H1 (cell line): ENCODE results near the gene AMN1. TPM values are rescaled to one million over a fixed set of nuclear protein-coding genes. Genes with fewer than 3 reads are reported as not detected.

ENCODE experiments used
- BRCA1 ChIP-seq: IDR thresholded peaks from 2 replicates; pipeline ENCODE4 v1.6.1; 2012; ENCODE audit warnings: low read depth, low read length, improper control_type of control experiment
- HDAC6 ChIP-seq: IDR thresholded peaks from one replicate; pipeline ENCODE4 v1.7.1; 2012; ENCODE audit warnings: low read depth, mild to moderate bottlenecking, inconsistent platforms, low read length, moderate library complexity
- KDM5A ChIP-seq: fragments of 200-600 bp; IDR thresholded peaks from 2 replicates; pipeline ENCODE4 v1.7.1; 2012; ENCODE audit warnings: mild to moderate bottlenecking, low read length, inconsistent platforms, mixed read lengths
- RAD21 ChIP-seq, 2 experiments: IDR thresholded peaks in 1 of 2; conservative IDR thresholded peaks in 1 of 2; 2 replicates each; pipeline ENCODE4 v1.6.1; 2011; ENCODE audit warnings: low read depth in 2 of 2, low read length in 2 of 2, improper control_type of control experiment in 1 of 2, inconsistent platforms in 1 of 2, mild to moderate bottlenecking in 1 of 2, moderate library complexity in 1 of 2
- SP2 ChIP-seq: IDR thresholded peaks from 2 replicates; pipeline ENCODE4 v1.6.1; 2012; ENCODE audit warnings: mild to moderate bottlenecking, low read length, inconsistent platforms
- polyA plus RNA-seq, 7 experiments: library from polyadenylated mRNA; depleted of rRNA in 3 of 7; stranded (reverse) in 5 of 7; unstranded in 2 of 7; fragments of >200 nt in 5 of 7; fragments of 200-250 nt in 2 of 7; gene quantifications; 1 replicate in 5 of 7; 2 replicates in 1 of 7; 4 replicates in 1 of 7; pipeline versions ENCODE4 v1.2.1 to v1.2.3, GENCODE V29; 2011 to 2013; ENCODE audit warnings: missing spikeins in 2 of 7, mixed read lengths in 2 of 7
- total RNA-seq: library from RNA; stranded (reverse); fragmentation: NEBNext Ultra II Directional; extraction: Animal tissue kit (Norgen Biotek cat#: 25700); gene quantifications from 2 replicates; pipeline ENCODE4 v1.2.1, GENCODE V29; 2021
- TF ChIP-seq, protein P1 (sequence below): fragments of 300-600 bp; sonication (generic); IDR thresholded peaks from 2 replicates; pipeline ENCODE4 v1.7.1; 2012; ENCODE audit warnings: low read length, moderate library complexity, mild to moderate bottlenecking, inconsistent platforms; ENCODE audit not compliant: insufficient replicate concordance
- TF ChIP-seq, protein P2 (sequence below): IDR thresholded peaks from 2 replicates; pipeline ENCODE4 v1.6.1; 2011; ENCODE audit warnings: low read length, improper control_type of control experiment

Gene AMN1
- total and polyA plus RNA-seq, 2 of the 8 experiments (the other 6 are each of a cell fraction or from before 2014, with no cell fraction given), result 7.5 to 13.8 TPM

DNA sequence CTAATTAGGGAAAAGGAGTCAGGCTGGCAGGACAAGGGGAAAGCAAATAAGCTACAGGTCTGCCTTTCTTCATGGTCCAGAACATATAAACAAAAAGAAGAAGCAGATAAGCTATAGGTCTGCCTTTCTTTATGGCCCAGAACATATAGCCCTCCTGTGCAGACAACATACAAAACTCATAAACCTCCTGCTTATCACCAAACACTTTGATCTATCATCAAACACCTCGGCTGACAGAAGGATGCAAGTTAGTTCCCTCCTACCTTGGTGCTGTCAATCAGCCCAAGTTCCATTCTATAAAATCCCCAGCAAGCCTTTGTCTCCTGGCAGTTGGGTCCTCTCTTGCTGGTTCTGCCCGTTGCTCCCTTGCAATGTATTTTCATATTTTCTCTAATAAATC is 23.2 kb downstream of the AMN1 start (continued):
- TF ChIP-seq, protein P1, sequence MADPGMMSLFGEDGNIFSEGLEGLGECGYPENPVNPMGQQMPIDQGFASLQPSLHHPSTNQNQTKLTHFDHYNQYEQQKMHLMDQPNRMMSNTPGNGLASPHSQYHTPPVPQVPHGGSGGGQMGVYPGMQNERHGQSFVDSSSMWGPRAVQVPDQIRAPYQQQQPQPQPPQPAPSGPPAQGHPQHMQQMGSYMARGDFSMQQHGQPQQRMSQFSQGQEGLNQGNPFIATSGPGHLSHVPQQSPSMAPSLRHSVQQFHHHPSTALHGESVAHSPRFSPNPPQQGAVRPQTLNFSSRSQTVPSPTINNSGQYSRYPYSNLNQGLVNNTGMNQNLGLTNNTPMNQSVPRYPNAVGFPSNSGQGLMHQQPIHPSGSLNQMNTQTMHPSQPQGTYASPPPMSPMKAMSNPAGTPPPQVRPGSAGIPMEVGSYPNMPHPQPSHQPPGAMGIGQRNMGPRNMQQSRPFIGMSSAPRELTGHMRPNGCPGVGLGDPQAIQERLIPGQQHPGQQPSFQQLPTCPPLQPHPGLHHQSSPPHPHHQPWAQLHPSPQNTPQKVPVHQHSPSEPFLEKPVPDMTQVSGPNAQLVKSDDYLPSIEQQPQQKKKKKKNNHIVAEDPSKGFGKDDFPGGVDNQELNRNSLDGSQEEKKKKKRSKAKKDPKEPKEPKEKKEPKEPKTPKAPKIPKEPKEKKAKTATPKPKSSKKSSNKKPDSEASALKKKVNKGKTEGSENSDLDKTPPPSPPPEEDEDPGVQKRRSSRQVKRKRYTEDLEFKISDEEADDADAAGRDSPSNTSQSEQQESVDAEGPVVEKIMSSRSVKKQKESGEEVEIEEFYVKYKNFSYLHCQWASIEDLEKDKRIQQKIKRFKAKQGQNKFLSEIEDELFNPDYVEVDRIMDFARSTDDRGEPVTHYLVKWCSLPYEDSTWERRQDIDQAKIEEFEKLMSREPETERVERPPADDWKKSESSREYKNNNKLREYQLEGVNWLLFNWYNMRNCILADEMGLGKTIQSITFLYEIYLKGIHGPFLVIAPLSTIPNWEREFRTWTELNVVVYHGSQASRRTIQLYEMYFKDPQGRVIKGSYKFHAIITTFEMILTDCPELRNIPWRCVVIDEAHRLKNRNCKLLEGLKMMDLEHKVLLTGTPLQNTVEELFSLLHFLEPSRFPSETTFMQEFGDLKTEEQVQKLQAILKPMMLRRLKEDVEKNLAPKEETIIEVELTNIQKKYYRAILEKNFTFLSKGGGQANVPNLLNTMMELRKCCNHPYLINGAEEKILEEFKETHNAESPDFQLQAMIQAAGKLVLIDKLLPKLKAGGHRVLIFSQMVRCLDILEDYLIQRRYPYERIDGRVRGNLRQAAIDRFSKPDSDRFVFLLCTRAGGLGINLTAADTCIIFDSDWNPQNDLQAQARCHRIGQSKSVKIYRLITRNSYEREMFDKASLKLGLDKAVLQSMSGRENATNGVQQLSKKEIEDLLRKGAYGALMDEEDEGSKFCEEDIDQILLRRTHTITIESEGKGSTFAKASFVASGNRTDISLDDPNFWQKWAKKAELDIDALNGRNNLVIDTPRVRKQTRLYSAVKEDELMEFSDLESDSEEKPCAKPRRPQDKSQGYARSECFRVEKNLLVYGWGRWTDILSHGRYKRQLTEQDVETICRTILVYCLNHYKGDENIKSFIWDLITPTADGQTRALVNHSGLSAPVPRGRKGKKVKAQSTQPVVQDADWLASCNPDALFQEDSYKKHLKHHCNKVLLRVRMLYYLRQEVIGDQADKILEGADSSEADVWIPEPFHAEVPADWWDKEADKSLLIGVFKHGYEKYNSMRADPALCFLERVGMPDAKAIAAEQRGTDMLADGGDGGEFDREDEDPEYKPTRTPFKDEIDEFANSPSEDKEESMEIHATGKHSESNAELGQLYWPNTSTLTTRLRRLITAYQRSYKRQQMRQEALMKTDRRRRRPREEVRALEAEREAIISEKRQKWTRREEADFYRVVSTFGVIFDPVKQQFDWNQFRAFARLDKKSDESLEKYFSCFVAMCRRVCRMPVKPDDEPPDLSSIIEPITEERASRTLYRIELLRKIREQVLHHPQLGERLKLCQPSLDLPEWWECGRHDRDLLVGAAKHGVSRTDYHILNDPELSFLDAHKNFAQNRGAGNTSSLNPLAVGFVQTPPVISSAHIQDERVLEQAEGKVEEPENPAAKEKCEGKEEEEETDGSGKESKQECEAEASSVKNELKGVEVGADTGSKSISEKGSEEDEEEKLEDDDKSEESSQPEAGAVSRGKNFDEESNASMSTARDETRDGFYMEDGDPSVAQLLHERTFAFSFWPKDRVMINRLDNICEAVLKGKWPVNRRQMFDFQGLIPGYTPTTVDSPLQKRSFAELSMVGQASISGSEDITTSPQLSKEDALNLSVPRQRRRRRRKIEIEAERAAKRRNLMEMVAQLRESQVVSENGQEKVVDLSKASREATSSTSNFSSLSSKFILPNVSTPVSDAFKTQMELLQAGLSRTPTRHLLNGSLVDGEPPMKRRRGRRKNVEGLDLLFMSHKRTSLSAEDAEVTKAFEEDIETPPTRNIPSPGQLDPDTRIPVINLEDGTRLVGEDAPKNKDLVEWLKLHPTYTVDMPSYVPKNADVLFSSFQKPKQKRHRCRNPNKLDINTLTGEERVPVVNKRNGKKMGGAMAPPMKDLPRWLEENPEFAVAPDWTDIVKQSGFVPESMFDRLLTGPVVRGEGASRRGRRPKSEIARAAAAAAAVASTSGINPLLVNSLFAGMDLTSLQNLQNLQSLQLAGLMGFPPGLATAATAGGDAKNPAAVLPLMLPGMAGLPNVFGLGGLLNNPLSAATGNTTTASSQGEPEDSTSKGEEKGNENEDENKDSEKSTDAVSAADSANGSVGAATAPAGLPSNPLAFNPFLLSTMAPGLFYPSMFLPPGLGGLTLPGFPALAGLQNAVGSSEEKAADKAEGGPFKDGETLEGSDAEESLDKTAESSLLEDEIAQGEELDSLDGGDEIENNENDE, result no peak
- no peak for TF ChIP-seq HDAC6
- no peak for TF ChIP-seq KDM5A
- no peak for TF ChIP-seq BRCA1
- no peak for TF ChIP-seq SP2
- TF ChIP-seq, protein P2, sequence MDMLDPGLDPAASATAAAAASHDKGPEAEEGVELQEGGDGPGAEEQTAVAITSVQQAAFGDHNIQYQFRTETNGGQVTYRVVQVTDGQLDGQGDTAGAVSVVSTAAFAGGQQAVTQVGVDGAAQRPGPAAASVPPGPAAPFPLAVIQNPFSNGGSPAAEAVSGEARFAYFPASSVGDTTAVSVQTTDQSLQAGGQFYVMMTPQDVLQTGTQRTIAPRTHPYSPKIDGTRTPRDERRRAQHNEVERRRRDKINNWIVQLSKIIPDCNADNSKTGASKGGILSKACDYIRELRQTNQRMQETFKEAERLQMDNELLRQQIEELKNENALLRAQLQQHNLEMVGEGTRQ, result no peak
- no peak for TF ChIP-seq RAD21 (IDR thresholded peaks at IDR 0.05 in 1 of 2, conservative IDR thresholded peaks at IDR 0.05 in 1 of 2; ENCODE audit: low read depth in 2 of 2, low read length in 2 of 2)
